G401 (cell line): ENCODE results near the gene ADGRG3. TPM values are rescaled to one million over a fixed set of nuclear protein-coding genes. Genes with fewer than 3 reads are reported as not detected.

Experiments used
- DNase-seq: peaks from one replicate; pipeline ENCODE4 v3.0.0-alpha.2; 2015; ENCODE audit warnings: low spot score
- in situ Hi-C: cut with HindIII; loops from 2 replicates; pipeline ENCODE4 v1.10.0; 2016; ENCODE audit warnings: low sequenced_read_pairs, mixed read lengths
- total RNA-seq: library from RNA; depleted of rRNA; stranded (reverse); fragments of >200 nt; shearing (Covaris generic); gene quantifications from 2 replicates; pipeline ENCODE4 v1.2.3, GENCODE V29; 2014

ADGRG3 gene
- total RNA-seq, 1 experiment from 2014 or later, result not detected

- DNase-seq, result no peak
Observed at GRCh38 chr16:57630407-57630797, 37.7 kb upstream of the ADGRG3 start.

GRCh38 chr16:57630931-57631845 lies 36.9 kb upstream of the ADGRG3 start:
- in situ Hi-C loops, result no loop called here
- no peak for DNase-seq

More at GRCh38 chr16:57630407-57630797, 37.7 kb upstream of the ADGRG3 start:
- in situ Hi-C loops, result no loop called here

- in situ Hi-C loops, result no loop called here
- DNase-seq, result no peak
Observed at GRCh38 chr16:57632568-57632967, 35.5 kb upstream of the ADGRG3 start.

- in situ Hi-C loops, result no loop called here
- DNase-seq, result no peak
Observed at GRCh38 chr16:57633383-57634064, 34.6 kb upstream of the ADGRG3 start.

- no peak for DNase-seq
- in situ Hi-C loops, result no loop called here
Observed at GRCh38 chr16:57634171-57634570, 33.9 kb upstream of the ADGRG3 start.

- no peak for DNase-seq
- in situ Hi-C loops, result no loop called here
Observed at GRCh38 chr16:57635266-57636097, 32.6 kb upstream of the ADGRG3 start.

GRCh38 chr16:57636184-57636583 lies 31.9 kb upstream of the ADGRG3 start:
- no peak for DNase-seq
- in situ Hi-C loops, result no loop called here

GRCh38 chr16:57637020-57637419 lies 31.1 kb upstream of the ADGRG3 start:
- DNase-seq, result no peak
- in situ Hi-C loops, result no loop called here

GRCh38 chr16:57637424-57637823 lies 30.7 kb upstream of the ADGRG3 start:
- in situ Hi-C loops, result no loop called here

GRCh38 chr16:57637965-57638364 lies 30.1 kb upstream of the ADGRG3 start:
- in situ Hi-C loops, result no loop called here
- no peak for DNase-seq

More at GRCh38 chr16:57637424-57637823, 30.7 kb upstream of the ADGRG3 start:
- DNase-seq, result peak; percentile 34

- in situ Hi-C loops, result no loop called here
- no peak for DNase-seq
Observed at GRCh38 chr16:57638381-57638780, 29.7 kb upstream of the ADGRG3 start.

GRCh38 chr16:57639172-57639887 lies 28.8 kb upstream of the ADGRG3 start:
- in situ Hi-C loops, result no loop called here
- peak; percentile 34 for DNase-seq

- DNase-seq, result no peak
- in situ Hi-C loops, result loop anchor here (5.0 kb wide), 1 partner anchor 63 kb away; no protein-coding TSS in a partner anchor
Observed at GRCh38 chr16:57640185-57640584, 27.9 kb upstream of the ADGRG3 start.

GRCh38 chr16:57640612-57641011 lies 27.5 kb upstream of the ADGRG3 start:
- DNase-seq, result no peak
- in situ Hi-C loops, result loop anchor here (5.0 kb wide), 1 partner anchor 63 kb away; no protein-coding TSS in a partner anchor

- in situ Hi-C loops, result loop anchor here (5.0 kb wide), 1 partner anchor 65 kb away; no protein-coding TSS in a partner anchor
Observed at GRCh38 chr16:57642160-57643135, 25.7 kb upstream of the ADGRG3 start.

GRCh38 chr16:57643147-57643874 lies 24.8 kb upstream of the ADGRG3 start:
- DNase-seq, result no peak
- in situ Hi-C loops, result loop anchor here (5.0 kb wide), 1 partner anchor 66 kb away; no protein-coding TSS in a partner anchor

More at GRCh38 chr16:57642160-57643135, 25.7 kb upstream of the ADGRG3 start:
- DNase-seq, result no peak

- no peak for DNase-seq
- in situ Hi-C loops, result loop anchor here (5.0 kb wide), 1 partner anchor 67 kb away; no protein-coding TSS in a partner anchor
Observed at GRCh38 chr16:57643910-57644309, 24.2 kb upstream of the ADGRG3 start.
